GM21576 (cell line): ENCODE data around the gene EBNA1BP2.
"Not testable (repeated sequence)": the region's sequence is repeated elsewhere in the genome, so short reads cannot be mapped to it uniquely, and the experiment has no call there.

Experiments used
- ATAC-seq: cut with Tn5 transposase; IDR thresholded peaks from one replicate; pipeline ENCODE4 v1.9.1; 2021; ENCODE audit warnings: mild to moderate bottlenecking, moderate library complexity; ENCODE audit not compliant: unreplicated experiment

Gene EBNA1BP2

GRCh38 chr1:43172527-43172972 lies 460 bp upstream of the EBNA1BP2 start:
- peak; percentile 35 for ATAC-seq

- peak; percentile 9 for ATAC-seq
Measured at GRCh38 chr1:43171312-43171875, 696 bp downstream of the EBNA1BP2 start.

- no peak for ATAC-seq
Measured at GRCh38 chr1:43165765-43166164, 6.3 kb downstream of the EBNA1BP2 start.

- no peak for ATAC-seq
Measured at GRCh38 chr1:43165162-43165561, 6.9 kb downstream of the EBNA1BP2 start.

GRCh38 chr1:43156026-43156425 lies 16.1 kb downstream of the EBNA1BP2 start:
- no peak for ATAC-seq

GRCh38 chr1:43153443-43153842 lies 18.6 kb downstream of the EBNA1BP2 start:
- ATAC-seq: no peak

GRCh38 chr1:43152866-43153265 lies 19.2 kb downstream of the EBNA1BP2 start:
- ATAC-seq: no peak

- no peak for ATAC-seq
Measured at GRCh38 chr1:43149889-43150288, 22.2 kb downstream of the EBNA1BP2 start.

- ATAC-seq: no peak
Measured at GRCh38 chr1:43147625-43148327, 24.3 kb downstream of the EBNA1BP2 start.

- no peak for ATAC-seq
Measured at GRCh38 chr1:43144237-43144636, 27.9 kb downstream of the EBNA1BP2 start.

GRCh38 chr1:43143441-43143888 lies 28.6 kb downstream of the EBNA1BP2 start:
- ATAC-seq: no peak

- no peak for ATAC-seq
Measured at GRCh38 chr1:43140583-43140982, 31.5 kb downstream of the EBNA1BP2 start.

- no peak for ATAC-seq
Measured at GRCh38 chr1:43140010-43140409, 32.1 kb downstream of the EBNA1BP2 start.

GRCh38 chr1:43139295-43139694 lies 32.8 kb downstream of the EBNA1BP2 start:
- not testable (repeated sequence) for ATAC-seq

- ATAC-seq: no peak
Measured at GRCh38 chr1:43137445-43138052, 34.5 kb downstream of the EBNA1BP2 start.

GRCh38 chr1:43135857-43136781 lies 36.0 kb downstream of the EBNA1BP2 start:
- ATAC-seq: no peak

GRCh38 chr1:43134640-43135039 lies 37.5 kb downstream of the EBNA1BP2 start:
- ATAC-seq: no peak

- no peak for ATAC-seq
Measured at GRCh38 chr1:43134068-43134467, 38.0 kb downstream of the EBNA1BP2 start.

GRCh38 chr1:43129426-43129825 lies 42.7 kb downstream of the EBNA1BP2 start:
- ATAC-seq: no peak

- ATAC-seq: no peak
Measured at GRCh38 chr1:43128816-43129215, 43.3 kb downstream of the EBNA1BP2 start.

- no peak for ATAC-seq
Measured at GRCh38 chr1:43123031-43123430, 49.1 kb downstream of the EBNA1BP2 start.
